K562 (cell line): Measurements from ENCODE around the gene EFHB. TPM values are rescaled to one million over a fixed set of nuclear protein-coding genes. Genes with fewer than 3 reads are reported as not detected.
A peak's percentile ranks its signal among the peaks of the same experiment; 100 is the strongest.

Source experiments
- ATAC-seq: fragments of 200-7000 bp; cut with Tn5 transposase; 3 replicates; pipeline ENCODE4 v1.9.1; 2020; ENCODE audit warnings: moderate library complexity
- BruUV-seq: library from RNA; stranded (reverse); fragments of 400-500 nt; replicated peaks from 2 replicates; lab custom pipeline; 2021; lab: Mats Ljungman, UMichigan
- CTCF ChIA-PET: fragments of 300-600 bp; formaldehyde crosslinking; extraction: SDS; loops from one replicate; lab custom pipeline; 2021; ENCODE audit warnings: low intra/inter-chr PET ratio; lab: Yijun Ruan, JAX
- POLR2A ChIA-PET: fragments of 300-600, 350-650 bp; sonication (Branson Sonifier 250); formaldehyde crosslinking; extraction: SDS; loops from one replicate; lab custom pipeline; 2021; ENCODE audit warnings: antibody characterized with exemption, inconsistent platforms; lab: Yijun Ruan, JAX
- DNase-seq, 4 experiments: peaks; one replicate each; pipeline versions ENCODE4 v3.0.0 to v3.0.0-alpha.2; 2011 to 2018; ENCODE audit warnings: low spot score in 3 of 4, mixed read lengths in 3 of 4; ENCODE audit errors: extremely low read depth in 1 of 4
- FAIRE-seq: peaks from 2 replicates; lab custom pipeline; 2011; peaks lifted over from hg19 to GRCh38; lab: Jason Lieb, UNC
- H2AFZ ChIP-seq: 2 replicates; pipeline ENCODE4 v1.6.0; 2011; ENCODE audit warnings: low read depth, low read length, control low read depth, inconsistent platforms
- H3K27ac ChIP-seq: fragments of 200-600 bp; 3 replicates; pipeline ENCODE4 v1.8.0; 2011; ENCODE audit warnings: low read depth, mild to moderate bottlenecking, control low read depth, inconsistent platforms, low read length, moderate library complexity, mixed read lengths; ENCODE audit errors: extremely low read depth
- H3K27me3 ChIP-seq, 2 experiments: fragments of 300-600 bp in 1 of 2; 2 replicates in 1 of 2; 3 replicates in 1 of 2; pipeline versions ENCODE4 v1.6.0 to v1.8.0; 2011; ENCODE audit warnings: inconsistent platforms in 2 of 2, low read length in 2 of 2, mild to moderate bottlenecking in 1 of 2, mixed read lengths in 1 of 2, moderate library complexity in 1 of 2; ENCODE audit not compliant: control insufficient read depth in 2 of 2, insufficient read depth in 2 of 2
- H3K36me3 ChIP-seq: fragments of 300-600 bp; 3 replicates; pipeline ENCODE4 v1.8.0; 2011; ENCODE audit warnings: mild to moderate bottlenecking, low read length, inconsistent platforms; ENCODE audit not compliant: control insufficient read depth, insufficient read depth
- H3K4me1 ChIP-seq, 2 experiments: fragments of 200-600 bp in 1 of 2; replicated peaks in 1 of 2; 2 replicates in 1 of 2; 3 replicates in 1 of 2; pipeline versions ENCODE4 v1.5.1 to v1.8.0; 2011; ENCODE audit warnings: inconsistent platforms in 2 of 2, low read length in 2 of 2, mild to moderate bottlenecking in 1 of 2, mixed read lengths in 1 of 2, moderate library complexity in 1 of 2; ENCODE audit not compliant: control insufficient read depth in 2 of 2, insufficient read depth in 2 of 2
- H3K4me2 ChIP-seq: 2 replicates; pipeline ENCODE4 v1.6.1; 2011; ENCODE audit warnings: low read length, control low read depth, inconsistent platforms, mixed read lengths; ENCODE audit not compliant: insufficient read depth
- H3K4me3 ChIP-seq: fragments of 200-600 bp; sonication (generic), shearing (Covaris generic); 2 replicates; pipeline ENCODE4 v1.5.1; 2016; ENCODE audit warnings: control low read depth, inconsistent platforms
- H3K79me2 ChIP-seq: fragments of 200-600 bp; 3 replicates; pipeline ENCODE4 v1.8.0; 2011; ENCODE audit warnings: low read length, inconsistent platforms; ENCODE audit not compliant: control insufficient read depth, insufficient read depth
- H3K9ac ChIP-seq, 2 experiments: 2 replicates each; pipeline versions ENCODE4 v1.6.0 to v1.6.1; 2011; ENCODE audit warnings: low read depth in 2 of 2, low read length in 2 of 2, control low read depth in 1 of 2, inconsistent platforms in 1 of 2, mild to moderate bottlenecking in 1 of 2, mixed read lengths in 1 of 2; ENCODE audit not compliant: insufficient read depth in 1 of 2
- H3K9me1 ChIP-seq: one replicate; pipeline ENCODE4 v1.6.0; 2011; ENCODE audit warnings: inconsistent platforms, mild to moderate bottlenecking, low read length, moderate library complexity; ENCODE audit not compliant: control insufficient read depth, insufficient read depth
- H3K9me3 ChIP-seq: replicated peaks from 2 replicates; pipeline ENCODE4 v1.5.1; 2011; ENCODE audit warnings: low read depth, low read length, inconsistent platforms; ENCODE audit not compliant: control insufficient read depth, insufficient read depth
- H4K20me1 ChIP-seq: replicated peaks from 2 replicates; pipeline ENCODE4 v1.6.1; 2011; ENCODE audit warnings: low read length, inconsistent platforms, mixed read lengths; ENCODE audit not compliant: control insufficient read depth, insufficient read depth
- BCL6 ChIP-seq: fragments of 250-450 bp; sonication (Bioruptor Pico); IDR thresholded peaks from 2 replicates; pipeline ENCODE4 v1.4.0; 2020
- FIP1L1 ChIP-seq: fragments of 200-400 bp; formaldehyde crosslinking; IDR thresholded peaks from 2 replicates; pipeline ENCODE4 v1.6.1; 2018; ENCODE audit warnings: mild to moderate bottlenecking, low read depth, low read length; ENCODE audit not compliant: poor library complexity, severe bottlenecking
- GTF2A2 ChIP-seq: IDR thresholded peaks from 2 replicates; pipeline ENCODE4 v1.6.1; 2016; ENCODE audit warnings: mild to moderate bottlenecking, missing genetic modification characterization, missing compliant biosample characterization
- HDAC1 ChIP-seq, 2 experiments: fragments of 450-650 bp; IDR thresholded peaks; 2 replicates each; pipeline ENCODE4 v1.6.1; 2016 to 2017; ENCODE audit warnings: inconsistent platforms in 1 of 2, mild to moderate bottlenecking in 1 of 2, moderate library complexity in 1 of 2
- NR2C2 ChIP-seq, 2 experiments: fragments of 200-800 bp in 1 of 2; sonication (Bioruptor generic) in 1 of 2; sonication (generic) in 1 of 2; formaldehyde crosslinking in 1 of 2; IDR thresholded peaks; 2 replicates each; pipeline versions ENCODE4 v1.6.1 to v1.8.0; 2016 to 2022; ENCODE audit warnings: mild to moderate bottlenecking in 1 of 2, missing compliant biosample characterization in 1 of 2, missing genetic modification characterization in 1 of 2, missing genetic modification reagents in 1 of 2
- PCBP2 ChIP-seq: fragments of 200-400 bp; formaldehyde crosslinking; IDR thresholded peaks from 2 replicates; pipeline ENCODE4 v1.6.1; 2018; ENCODE audit warnings: low read length, low read depth, mild to moderate bottlenecking, moderate library complexity; ENCODE audit not compliant: poor library complexity, severe bottlenecking
- PHF20 ChIP-seq: fragments of 450-650 bp; IDR thresholded peaks from 2 replicates; pipeline ENCODE4 v1.6.1; 2018; ENCODE audit not compliant: partially characterized antibody
- TRIM25 ChIP-seq: fragments of 450-650 bp; IDR thresholded peaks from 2 replicates; pipeline ENCODE4 v1.7.0; 2016; ENCODE audit warnings: borderline replicate concordance
- VEZF1 ChIP-seq: fragments of 200-800 bp; sonication (Bioruptor generic); IDR thresholded peaks from 2 replicates; pipeline ENCODE4 v1.6.1; 2017; ENCODE audit warnings: missing genetic modification characterization, missing compliant biosample characterization
- ZNF511 ChIP-seq: sonication (generic); formaldehyde crosslinking; IDR thresholded peaks from 2 replicates; pipeline ENCODE4 v1.8.0; 2022; ENCODE audit warnings: mild to moderate bottlenecking, missing genetic modification reagents
- ZNF668 ChIP-seq: fragments of 250-450 bp; sonication (Bioruptor Pico); IDR thresholded peaks from 2 replicates; pipeline ENCODE4 v1.8.0; 2022; ENCODE audit warnings: mild to moderate bottlenecking, inconsistent platforms
- WGBS: fragments of 100-300 bp; shearing (Covaris generic); methylation state at CpG from one replicate; pipeline ENCODE4 v1.1.6; 2016; ENCODE audit warnings: low coverage, mixed read lengths; ENCODE audit not compliant: insufficient coverage; ENCODE audit errors: missing lambda C conversion rate; 5-methylcytosine and 5-hydroxymethylcytosine counted together
- in situ Hi-C: fragments of 300-500 bp; cut with MboI; formaldehyde crosslinking; loops from 4 replicates; pipeline ENCODE4 v1.15.0; 2018; ENCODE audit warnings: inconsistent platforms, mixed read lengths
- intact Hi-C: fragments of 100-400 bp; cut with micrococcal nuclease; formaldehyde crosslinking; loops from 2 replicates; pipeline ENCODE4 v1.14.2; 2022
- polyA plus RNA-seq, 8 experiments: library from polyadenylated mRNA; depleted of rRNA in 4 of 8; stranded (reverse) in 5 of 8; unstranded in 3 of 8; fragments of >200 nt; fragmentation: Nextera tagmentation in 2 of 8; fragmentation: Illumina TruSeq in 1 of 8; extraction: Ambion mirVana in 2 of 8; extraction: Trizol in 1 of 8; gene quantifications; 2 replicates each; pipeline versions ENCODE4 v1.2.1 to v1.2.3, GENCODE V29; 2011 to 2014; ENCODE audit warnings: inconsistent platforms in 1 of 8, missing spikeins in 1 of 8
- total RNA-seq, 7 experiments: library from RNA; depleted of rRNA in 6 of 7; stranded (reverse); fragments of >200 nt in 6 of 7; fragmentation: Illumina TruSeq in 2 of 7; extraction: Trizol in 2 of 7; gene quantifications; 2 replicates each; pipeline versions ENCODE4 v1.2.1 to v1.2.3, GENCODE V29; 2011 to 2021; ENCODE audit warnings: low replicate concordance in 1 of 7
- TF ChIP-seq, protein P1 (sequence below): fragments of 450-650 bp; formaldehyde crosslinking; IDR thresholded peaks from 2 replicates; pipeline ENCODE4 v1.4.0; 2022; ENCODE audit warnings: mild to moderate bottlenecking, moderate library complexity
- TF ChIP-seq, protein P2 (sequence below): fragments of 250-450 bp; sonication (Bioruptor Pico); IDR thresholded peaks from 2 replicates; pipeline ENCODE4 v1.4.0; 2020; ENCODE audit warnings: mild to moderate bottlenecking, moderate library complexity

Gene EFHB
- total and polyA plus RNA-seq, 9 of the 15 experiments (the other 6 are each of a cell fraction or from before 2014, with no cell fraction given), result 1.5 to 4.0 (median 1.8) TPM

- in situ Hi-C loops, result no loop called here
- WGBS, result 14% methylated on average over 6 of the region's 6 CpGs
- peaks cover 20% of the 10 kb centered on the region; the same call in 2 of the 3 replicates for H3K36me3 ChIP-seq
- no peaks in the 10 kb centered on the region for H3K9me3 ChIP-seq
- CTCF ChIA-PET, result no interaction called here
- no peaks in the 10 kb centered on the region for H3K9me1 ChIP-seq
- intact Hi-C loops, result loop anchor here (5.0 kb wide), 1 partner anchor 70 kb away; no protein-coding TSS in a partner anchor
- peaks cover 6 to 12% of the 10 kb centered on the region in 2 experiments; a peak in 4 of 5 replicates for H3K4me1 ChIP-seq
- no peak overlapping the region for H3K9ac ChIP-seq
- peaks cover 94% of the 10 kb centered on the region for H3K79me2 ChIP-seq
- H3K27me3 ChIP-seq, result no peaks in the 10 kb centered on the region
- no TSS peak for BruUV-seq
- peaks cover 12% of the 10 kb centered on the region; the same call in 1 of the 2 replicates for H4K20me1 ChIP-seq
- H3K27ac ChIP-seq, result peak overlapping the region; percentile 11; the same call in 1 of the 3 replicates
- no peak overlapping the region for H2AFZ ChIP-seq
- no peak overlapping the region for H3K4me2 ChIP-seq
- POLR2A ChIA-PET, result interaction anchor here (0.7 to 3.5 kb wide), 2 partner anchors 11 to 129 kb away, joined by 5 to 24 read pairs; no protein-coding TSS in a partner anchor
- FAIRE-seq (peak; percentile 11), ATAC-seq (peak; percentile 62), DNase-seq (peak in 1 of 4 experiments; percentile 58)
- no peak overlapping the region for H3K4me3 ChIP-seq
- TF ChIP-seq PCBP2, result no peak
- no peak for TF ChIP-seq ZNF668 (CRISPR knock-in tag)
- TF ChIP-seq TRIM25, result no peak
- TF ChIP-seq FIP1L1, result no peak
- no peak for TF ChIP-seq NR2C2 (CRISPR knock-in tag; IDR thresholded peaks at IDR 0.05)
- TF ChIP-seq NR2C2 (tag; IDR thresholded peaks at IDR 0.05), result no peak
- 0 out of 4 replicates have a peak, but pooled peaks of 1 of the 2 experiments have one; percentile 18 for TF ChIP-seq HDAC1 (IDR thresholded peaks at IDR 0.05)
- TF ChIP-seq VEZF1 (CRISPR knock-in tag), result no peak
- TF ChIP-seq ZNF511, result no peak
- TF ChIP-seq, protein P1, sequence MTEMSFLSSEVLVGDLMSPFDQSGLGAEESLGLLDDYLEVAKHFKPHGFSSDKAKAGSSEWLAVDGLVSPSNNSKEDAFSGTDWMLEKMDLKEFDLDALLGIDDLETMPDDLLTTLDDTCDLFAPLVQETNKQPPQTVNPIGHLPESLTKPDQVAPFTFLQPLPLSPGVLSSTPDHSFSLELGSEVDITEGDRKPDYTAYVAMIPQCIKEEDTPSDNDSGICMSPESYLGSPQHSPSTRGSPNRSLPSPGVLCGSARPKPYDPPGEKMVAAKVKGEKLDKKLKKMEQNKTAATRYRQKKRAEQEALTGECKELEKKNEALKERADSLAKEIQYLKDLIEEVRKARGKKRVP (CRISPR knock-in tag), result no peak
- no peak for TF ChIP-seq BCL6 (CRISPR knock-in tag)
- TF ChIP-seq, protein P2, sequence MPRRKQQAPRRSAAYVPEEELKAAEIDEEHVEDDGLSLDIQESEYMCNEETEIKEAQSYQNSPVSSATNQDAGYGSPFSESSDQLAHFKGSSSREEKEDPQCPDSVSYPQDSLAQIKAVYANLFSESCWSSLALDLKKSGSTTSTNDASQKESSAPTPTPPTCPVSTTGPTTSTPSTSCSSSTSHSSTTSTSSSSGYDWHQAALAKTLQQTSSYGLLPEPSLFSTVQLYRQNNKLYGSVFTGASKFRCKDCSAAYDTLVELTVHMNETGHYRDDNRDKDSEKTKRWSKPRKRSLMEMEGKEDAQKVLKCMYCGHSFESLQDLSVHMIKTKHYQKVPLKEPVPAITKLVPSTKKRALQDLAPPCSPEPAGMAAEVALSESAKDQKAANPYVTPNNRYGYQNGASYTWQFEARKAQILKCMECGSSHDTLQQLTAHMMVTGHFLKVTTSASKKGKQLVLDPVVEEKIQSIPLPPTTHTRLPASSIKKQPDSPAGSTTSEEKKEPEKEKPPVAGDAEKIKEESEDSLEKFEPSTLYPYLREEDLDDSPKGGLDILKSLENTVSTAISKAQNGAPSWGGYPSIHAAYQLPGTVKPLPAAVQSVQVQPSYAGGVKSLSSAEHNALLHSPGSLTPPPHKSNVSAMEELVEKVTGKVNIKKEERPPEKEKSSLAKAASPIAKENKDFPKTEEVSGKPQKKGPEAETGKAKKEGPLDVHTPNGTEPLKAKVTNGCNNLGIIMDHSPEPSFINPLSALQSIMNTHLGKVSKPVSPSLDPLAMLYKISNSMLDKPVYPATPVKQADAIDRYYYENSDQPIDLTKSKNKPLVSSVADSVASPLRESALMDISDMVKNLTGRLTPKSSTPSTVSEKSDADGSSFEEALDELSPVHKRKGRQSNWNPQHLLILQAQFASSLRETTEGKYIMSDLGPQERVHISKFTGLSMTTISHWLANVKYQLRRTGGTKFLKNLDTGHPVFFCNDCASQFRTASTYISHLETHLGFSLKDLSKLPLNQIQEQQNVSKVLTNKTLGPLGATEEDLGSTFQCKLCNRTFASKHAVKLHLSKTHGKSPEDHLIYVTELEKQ (CRISPR knock-in tag), result no peak
- TF ChIP-seq GTF2A2 (tag), result no peak
- TF ChIP-seq PHF20, result no peak
Measured at GRCh38 chr3:19967208-19967607, 33.2 kb upstream of the EFHB start.
